Small intestine (tissue), 4 donors: ENCODE results near the gene PXMP4. TPM values are rescaled to one million over a fixed set of nuclear protein-coding genes. Genes with fewer than 3 reads are reported as not detected.

Source experiments
- polyA plus RNA-seq, 4 donors: library from polyadenylated mRNA; stranded (reverse) in 3 of 4; unstranded in 1 of 4; fragments of 200-250 nt in 3 of 4; fragments of 120-200 nt in 1 of 4; gene quantifications; one replicate each; pipeline versions ENCODE4 v1.2.1 to v1.2.3, GENCODE V29; 2013
- donor health status: healthy with polysubstance abuse.
- donor health status: Bipolar disorder and iron deficiency.
- donor health status: healthy.

Gene PXMP4
- polyA plus RNA-seq, 4 donors, result 5.4 to 8.7 (median 7.8) TPM

Other genes starting within 250 kb of the PXMP4 start
- gene CBFA2T2, start 230.2 kb downstream of the PXMP4 start, polyA plus RNA-seq, result 10 to 100 TPM in 1 of 4 donors, 1 to 10 TPM in 3; 6.5 to 30.3 (median 9.2) TPM
- gene C20orf144, start 58.0 kb downstream of the PXMP4 start, polyA plus RNA-seq, result under 1 TPM in 2 of 4 donors, not detected in 2; 0.07 to 0.41 TPM
- 1 to 10 TPM in 3 of 4 donors, under 1 TPM in 1; 0.89 to 5.4 (median 2.0) TPM for gene ACTL10, start 53.4 kb downstream of the PXMP4 start, polyA plus RNA-seq
- gene NECAB3, start 45.9 kb downstream of the PXMP4 start, polyA plus RNA-seq, result 10 to 100 TPM; 24.4 to 54.8 (median 42.2) TPM
- gene E2F1, start 33.9 kb downstream of the PXMP4 start, polyA plus RNA-seq, result 10 to 100 TPM in 1 of 4 donors, 1 to 10 TPM in 3; 2.2 to 10.9 (median 4.6) TPM
- gene ZNF341, start 11.7 kb upstream of the PXMP4 start, polyA plus RNA-seq, result 1 to 10 TPM; 2.7 to 4.4 (median 3.4) TPM
- 100 to 1,000 TPM; 112 to 218 (median 173) TPM for gene CHMP4B, start 91.0 kb upstream of the PXMP4 start, polyA plus RNA-seq